GM12874 (cell line): ENCODE results near the gene FMNL3.

Experiments used
- CTCF ChIP-seq: IDR thresholded peaks from 2 replicates; pipeline ENCODE4 v1.5.1; 2011; ENCODE audit warnings: low read depth, mild to moderate bottlenecking, control low read depth, low read length, moderate library complexity; ENCODE audit not compliant: insufficient read depth

The FMNL3 gene

GRCh38 chr12:49665384-49665783, 41.8 kb downstream of the FMNL3 start:
- no peak for TF ChIP-seq CTCF

GRCh38 chr12:49664591-49665239, 42.5 kb downstream of the FMNL3 start:
- no peak for TF ChIP-seq CTCF

- TF ChIP-seq CTCF, result no peak
Measured at GRCh38 chr12:49664167-49664566, 43.0 kb downstream of the FMNL3 start.

- no peak for TF ChIP-seq CTCF
Measured at GRCh38 chr12:49662998-49663843, 44.0 kb downstream of the FMNL3 start.

GRCh38 chr12:49661746-49662145, 45.5 kb downstream of the FMNL3 start:
- no peak for TF ChIP-seq CTCF

- no peak for TF ChIP-seq CTCF
Measured at GRCh38 chr12:49661191-49661590, 46.0 kb downstream of the FMNL3 start.

GRCh38 chr12:49659753-49660152, 47.5 kb downstream of the FMNL3 start:
- no peak for TF ChIP-seq CTCF
